ENCODE measurements around the gene NCMAP. TPM values are rescaled to one million over a fixed set of nuclear protein-coding genes. Genes with fewer than 3 reads are reported as not detected.

The NCMAP gene
- polyA plus RNA-seq, 1 experiment: not detected

DNA sequence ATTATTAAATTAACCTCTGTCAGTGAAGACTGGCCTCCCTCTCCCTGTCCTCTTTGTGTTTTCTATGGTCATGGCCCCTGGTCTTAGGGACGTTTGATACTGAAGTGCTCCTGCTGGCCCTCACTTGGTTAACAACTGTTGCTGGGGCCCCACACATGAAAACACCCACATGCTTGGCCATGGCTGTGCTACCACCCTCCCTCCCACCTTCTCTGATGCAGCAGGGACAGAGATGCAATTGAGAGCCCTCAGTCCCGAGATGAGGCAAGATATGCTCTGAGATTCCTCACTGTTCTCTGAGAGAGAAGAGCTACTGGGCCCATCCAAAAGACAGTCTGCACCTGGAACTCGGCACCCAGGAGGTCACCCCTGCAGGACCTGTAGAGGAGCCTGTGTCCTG lies 33.3 kb downstream of the NCMAP start:
- ChIA-PET POLR2A (no interaction called here), CTCF (interaction anchor here (0.6 to 3.9 kb wide), 2 partner anchors 13 to 390 kb away, joined by 3 to 26 read pairs; no protein-coding TSS in a partner anchor)
- H3K27me3 ChIP-seq (ENCODE audit: control insufficient read depth, insufficient read depth, low read length): peaks cover 34% of the 10 kb centered on the region
- no peak overlapping the region for H3K27ac ChIP-seq (ENCODE audit: low read depth, low read length)
- no peak for DNase-seq (ENCODE audit: low read depth, low spot score)
- H3K9me3 ChIP-seq (ENCODE audit: control insufficient read depth, insufficient read depth, low read length): no peaks in the 10 kb centered on the region
- TF ChIP-seq, protein P1, sequence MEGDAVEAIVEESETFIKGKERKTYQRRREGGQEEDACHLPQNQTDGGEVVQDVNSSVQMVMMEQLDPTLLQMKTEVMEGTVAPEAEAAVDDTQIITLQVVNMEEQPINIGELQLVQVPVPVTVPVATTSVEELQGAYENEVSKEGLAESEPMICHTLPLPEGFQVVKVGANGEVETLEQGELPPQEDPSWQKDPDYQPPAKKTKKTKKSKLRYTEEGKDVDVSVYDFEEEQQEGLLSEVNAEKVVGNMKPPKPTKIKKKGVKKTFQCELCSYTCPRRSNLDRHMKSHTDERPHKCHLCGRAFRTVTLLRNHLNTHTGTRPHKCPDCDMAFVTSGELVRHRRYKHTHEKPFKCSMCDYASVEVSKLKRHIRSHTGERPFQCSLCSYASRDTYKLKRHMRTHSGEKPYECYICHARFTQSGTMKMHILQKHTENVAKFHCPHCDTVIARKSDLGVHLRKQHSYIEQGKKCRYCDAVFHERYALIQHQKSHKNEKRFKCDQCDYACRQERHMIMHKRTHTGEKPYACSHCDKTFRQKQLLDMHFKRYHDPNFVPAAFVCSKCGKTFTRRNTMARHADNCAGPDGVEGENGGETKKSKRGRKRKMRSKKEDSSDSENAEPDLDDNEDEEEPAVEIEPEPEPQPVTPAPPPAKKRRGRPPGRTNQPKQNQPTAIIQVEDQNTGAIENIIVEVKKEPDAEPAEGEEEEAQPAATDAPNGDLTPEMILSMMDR (IDR thresholded peaks at IDR 0.05; ENCODE audit: low read depth, low read length): no peak
- H3K4me3 ChIP-seq (ENCODE audit: low read depth, low read length): no peak overlapping the region

DNA sequence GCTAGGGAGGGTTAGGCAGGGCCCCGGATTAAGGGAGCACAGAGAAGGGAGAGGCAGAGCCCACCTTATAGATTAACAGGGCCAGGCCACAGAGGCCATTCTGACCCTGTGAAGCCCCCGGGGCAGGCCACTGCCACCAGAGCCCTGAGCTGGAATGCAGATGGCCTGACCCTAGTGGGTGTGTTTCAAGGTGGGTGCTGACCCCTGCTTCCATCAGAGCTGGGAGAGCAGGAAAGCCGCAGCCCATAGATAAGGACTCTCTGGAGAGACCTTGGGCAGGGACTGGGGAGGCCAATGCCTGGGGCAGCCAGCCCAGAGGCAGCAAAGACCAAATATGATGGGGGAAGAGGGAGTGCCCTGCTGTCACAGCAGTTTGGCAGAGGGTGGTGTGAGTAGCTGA lies 35.9 kb downstream of the NCMAP start:
- no peak overlapping the region for H3K4me3 ChIP-seq (ENCODE audit: low read depth, low read length)
- POLR2A ChIA-PET: no interaction called here
- TF ChIP-seq, protein P1 (IDR thresholded peaks at IDR 0.05; ENCODE audit: low read depth, low read length): no peak
- H3K9me3 ChIP-seq (ENCODE audit: control insufficient read depth, insufficient read depth, low read length): no peaks in the 10 kb centered on the region
- H3K27me3 ChIP-seq (ENCODE audit: control insufficient read depth, insufficient read depth, low read length): peaks cover 24% of the 10 kb centered on the region
- H3K27ac ChIP-seq (ENCODE audit: low read depth, low read length): no peak overlapping the region
- CTCF ChIA-PET: interaction anchor here (0.8 to 1.4 kb wide), 5 partner anchors 11 to 393 kb away, joined by 3 to 6 read pairs (median 4); no protein-coding TSS in a partner anchor
- DNase-seq (ENCODE audit: low read depth, low spot score): no peak

DNA sequence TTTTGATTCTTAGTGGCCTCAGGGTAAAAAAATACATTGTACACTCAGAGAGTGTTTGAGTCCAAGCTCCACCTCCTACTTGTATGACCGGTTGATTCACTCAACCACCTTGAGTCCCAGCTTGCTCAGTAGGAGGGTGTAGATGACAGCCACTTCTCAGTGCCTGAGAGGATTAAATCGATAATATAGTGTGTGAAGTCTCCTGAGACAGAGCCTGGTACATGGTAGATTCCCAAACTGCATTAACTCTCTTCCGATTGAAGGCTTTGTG lies 38.4 kb downstream of the NCMAP start:
- Histone ChIP-seq H3K27ac (ENCODE audit: low read depth, low read length) (no peak overlapping the region), H3K9me3 (ENCODE audit: control insufficient read depth, insufficient read depth, low read length) (no peaks in the 10 kb centered on the region), H3K27me3 (ENCODE audit: control insufficient read depth, insufficient read depth, low read length) (peaks cover 13% of the 10 kb centered on the region), H3K4me3 (ENCODE audit: low read depth, low read length) (no peak overlapping the region)
- no peak for DNase-seq (ENCODE audit: low read depth, low spot score)
- CTCF ChIA-PET: interaction anchor here (0.6 kb wide), 1 partner anchor 93 kb away, joined by 4 read pairs; no protein-coding TSS in a partner anchor
- POLR2A ChIA-PET: no interaction called here
- TF ChIP-seq, protein P1 (IDR thresholded peaks at IDR 0.05; ENCODE audit: low read depth, low read length): no peak

DNA sequence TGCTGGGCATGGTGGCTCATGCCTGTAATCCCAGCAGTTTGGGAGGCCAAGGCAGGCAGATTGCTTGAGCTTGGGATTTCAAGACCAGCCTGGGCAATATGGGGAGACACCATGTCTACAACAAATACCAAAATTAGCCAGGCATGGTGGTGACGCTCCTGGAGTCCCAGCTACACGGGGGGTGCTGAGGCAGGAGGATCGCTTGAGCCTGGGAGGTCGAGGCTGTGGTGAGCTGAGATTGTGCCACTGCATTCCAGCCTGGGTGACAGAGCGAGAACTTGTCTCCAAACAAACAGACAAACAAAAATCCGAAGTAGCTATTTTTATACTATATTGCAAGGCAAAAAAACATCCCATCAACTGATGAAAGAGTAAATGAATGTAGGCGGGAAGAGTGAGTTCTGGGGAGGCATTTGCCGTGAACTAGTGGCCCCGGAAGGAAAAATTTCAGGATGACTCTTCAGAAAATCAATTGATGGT lies 40.6 kb downstream of the NCMAP start:
- TF ChIP-seq, protein P1 (IDR thresholded peaks at IDR 0.05; ENCODE audit: low read depth, low read length): no peak
- H3K9me3 ChIP-seq (ENCODE audit: control insufficient read depth, insufficient read depth, low read length): no peaks in the 10 kb centered on the region
- DNase-seq (ENCODE audit: low read depth, low spot score): no peak
- H3K27me3 ChIP-seq (ENCODE audit: control insufficient read depth, insufficient read depth, low read length): peaks cover 3% of the 10 kb centered on the region
- H3K4me3 ChIP-seq (ENCODE audit: low read depth, low read length): no peak overlapping the region
- POLR2A ChIA-PET: no interaction called here
- no peak overlapping the region for H3K27ac ChIP-seq (ENCODE audit: low read depth, low read length)
- CTCF ChIA-PET: interaction anchor here (0.7 to 1.6 kb wide), 2 partner anchors 10 to 181 kb away, joined by 3 to 8 read pairs; partner anchors contain the start of gene NIPAL3

DNA sequence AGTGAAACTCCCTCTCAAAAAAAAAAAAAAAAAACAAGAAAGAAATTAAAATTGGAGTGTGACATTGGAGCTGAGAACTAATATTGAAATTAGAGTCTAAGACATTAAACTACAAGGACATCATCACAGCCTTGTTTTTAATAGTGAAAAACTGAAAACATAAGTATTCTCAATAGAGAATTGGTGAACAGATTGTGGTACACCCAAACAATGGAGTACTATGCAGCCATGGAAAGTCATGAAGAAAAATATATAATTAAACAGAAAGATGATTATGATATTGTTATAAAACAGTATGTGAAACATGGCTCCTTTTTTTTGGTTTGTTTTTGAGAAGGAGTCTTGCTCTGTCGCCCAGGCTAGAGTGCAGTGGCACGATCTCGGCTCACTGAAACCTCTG lies 43.4 kb downstream of the NCMAP start:
- H3K27ac ChIP-seq (ENCODE audit: low read depth, low read length): no peak overlapping the region
- no peak overlapping the region for H3K4me3 ChIP-seq (ENCODE audit: low read depth, low read length)
- H3K27me3 ChIP-seq (ENCODE audit: control insufficient read depth, insufficient read depth, low read length): no peaks in the 10 kb centered on the region
- DNase-seq (ENCODE audit: low read depth, low spot score): no peak
- POLR2A ChIA-PET: no interaction called here
- H3K9me3 ChIP-seq (ENCODE audit: control insufficient read depth, insufficient read depth, low read length): no peaks in the 10 kb centered on the region
- CTCF ChIA-PET: no interaction called here
- TF ChIP-seq, protein P1 (IDR thresholded peaks at IDR 0.05; ENCODE audit: low read depth, low read length): no peak
